Nephron (organoid): ENCODE data around the gene WDR44.

Source experiments
- H3K27ac Mint-ChIP-seq, 3 experiments: 2 replicates each; pipeline ENCODE4 v1.8.0; 2020; ENCODE audit warnings: mixed read lengths in 3 of 3, mild to moderate bottlenecking in 2 of 3, moderate library complexity in 1 of 3
- H3K27me3 Mint-ChIP-seq: 2 replicates; pipeline ENCODE4 v1.8.0; 2021; ENCODE audit warnings: low read depth, mild to moderate bottlenecking, moderate library complexity, mixed read lengths
- H3K36me3 Mint-ChIP-seq: 2 replicates; pipeline ENCODE4 v1.8.0; 2020; ENCODE audit warnings: low read depth, mixed read lengths
- H3K4me1 Mint-ChIP-seq: 2 replicates; pipeline ENCODE4 v1.8.0; 2020; ENCODE audit warnings: mixed read lengths
- H3K4me3 Mint-ChIP-seq, 3 experiments: 2 replicates each; pipeline ENCODE4 v1.8.0; 2020; ENCODE audit warnings: mild to moderate bottlenecking in 3 of 3, mixed read lengths in 3 of 3, moderate library complexity in 2 of 3
- H3K9me3 Mint-ChIP-seq: 2 replicates; pipeline ENCODE4 v1.8.0; 2020; ENCODE audit warnings: mixed read lengths
- CTCF ChIP-seq, 3 experiments: fragments of 200-600 bp; sonication (generic); IDR thresholded peaks; one replicate each; pipeline ENCODE4 v1.5.0; 2021; ENCODE audit warnings: antibody characterized with exemption in 3 of 3; ENCODE audit not compliant: unreplicated experiment in 3 of 3

WDR44 gene

DNA sequence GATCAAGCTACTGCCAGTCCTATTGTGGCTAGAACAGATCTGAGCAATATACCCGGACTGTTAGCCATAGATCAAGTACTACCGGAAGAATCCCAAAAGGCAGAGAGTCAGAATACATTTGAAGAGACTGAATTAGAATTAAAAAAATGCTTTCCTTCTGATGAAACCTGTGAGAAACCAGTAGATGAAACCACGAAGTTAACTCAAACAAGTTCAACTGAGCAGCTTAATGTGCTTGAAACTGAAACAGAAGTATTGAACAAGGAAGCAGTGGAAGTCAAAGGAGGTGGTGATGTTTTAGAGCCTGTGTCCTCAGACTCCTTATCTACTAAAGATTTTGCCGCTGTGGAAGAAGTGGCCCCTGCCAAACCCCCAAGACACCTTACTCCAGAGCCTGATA lies 46.8 kb downstream of the WDR44 start:
- Mint-ChIP-seq H3K9me3 (no peaks in the 10 kb centered on the region), H3K36me3 (peaks cover 37% of the 10 kb centered on the region), H3K27ac (no peak overlapping the region), H3K4me1 (no peaks in the 10 kb centered on the region), H3K4me3 (no peak overlapping the region), H3K27me3 (no peaks in the 10 kb centered on the region)
- TF ChIP-seq CTCF (IDR thresholded peaks at IDR 0.05; ENCODE audit: unreplicated experiment in 3 of 3): no peak

DNA sequence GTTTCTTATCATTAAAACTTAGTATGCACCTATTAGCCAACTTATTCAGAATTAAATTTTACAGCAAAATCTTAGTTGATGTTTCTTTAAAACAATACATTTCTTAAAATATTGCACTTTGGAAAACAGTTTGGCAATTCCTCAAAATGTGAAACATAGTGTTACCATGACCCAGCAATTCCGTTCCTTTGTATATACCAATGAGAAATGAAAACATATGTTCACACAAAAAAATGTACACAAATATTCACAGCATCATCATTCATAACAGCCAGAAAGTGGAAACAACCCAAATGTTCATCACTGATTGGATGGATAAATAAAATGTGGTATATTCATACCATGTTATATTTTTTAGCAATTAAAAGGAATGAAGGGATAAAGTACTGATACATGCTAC lies 50.2 kb downstream of the WDR44 start:
- Mint-ChIP-seq H3K27me3 (no peaks in the 10 kb centered on the region), H3K9me3 (no peaks in the 10 kb centered on the region), H3K36me3 (peaks cover 53% of the 10 kb centered on the region), H3K4me3 (no peak overlapping the region), H3K27ac (peak overlapping the region in 1 of 3 experiments; percentile 5), H3K4me1 (no peaks in the 10 kb centered on the region)
- no peak for TF ChIP-seq CTCF (IDR thresholded peaks at IDR 0.05; ENCODE audit: unreplicated experiment in 3 of 3)

- no peak for TF ChIP-seq CTCF (IDR thresholded peaks at IDR 0.05; ENCODE audit: unreplicated experiment in 3 of 3)
- Mint-ChIP-seq H3K4me3 (no peak overlapping the region), H3K4me1 (peaks cover 6% of the 10 kb centered on the region), H3K27ac (no peak overlapping the region), H3K9me3 (peaks cover 11% of the 10 kb centered on the region), H3K27me3 (no peaks in the 10 kb centered on the region), H3K36me3 (peaks cover 67% of the 10 kb centered on the region)
Observed at GRCh38 chrX:118418811-118419251, 72.9 kb downstream of the WDR44 start.

DNA sequence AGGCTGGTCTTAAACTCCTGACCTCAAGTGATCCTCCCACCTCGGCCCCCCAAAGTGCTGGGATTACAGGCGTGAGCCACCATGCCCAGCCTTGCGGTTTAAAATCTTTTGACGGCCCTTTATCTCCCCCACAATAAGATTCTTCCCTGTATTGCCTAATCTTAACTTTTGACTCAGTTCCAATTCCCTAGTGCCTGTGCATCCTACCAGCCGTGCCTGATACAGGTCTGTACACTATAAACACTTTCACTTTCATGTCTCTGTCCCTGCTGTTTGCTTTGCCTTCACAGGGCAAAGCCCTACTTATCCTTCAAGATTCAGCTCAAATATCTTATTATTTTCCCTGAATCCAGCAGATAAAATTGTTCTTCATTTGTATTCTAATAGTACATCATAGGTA lies 74.6 kb downstream of the WDR44 start:
- H3K27me3 Mint-ChIP-seq: no peaks in the 10 kb centered on the region
- peaks cover 59% of the 10 kb centered on the region for H3K36me3 Mint-ChIP-seq
- peak overlapping the region in 1 of 3 experiments; percentile 2 for H3K27ac Mint-ChIP-seq
- no peak for TF ChIP-seq CTCF (IDR thresholded peaks at IDR 0.05; ENCODE audit: unreplicated experiment in 3 of 3)
- no peak overlapping the region for H3K4me3 Mint-ChIP-seq
- H3K9me3 Mint-ChIP-seq: peaks cover 8% of the 10 kb centered on the region
- peaks cover 6% of the 10 kb centered on the region for H3K4me1 Mint-ChIP-seq

DNA sequence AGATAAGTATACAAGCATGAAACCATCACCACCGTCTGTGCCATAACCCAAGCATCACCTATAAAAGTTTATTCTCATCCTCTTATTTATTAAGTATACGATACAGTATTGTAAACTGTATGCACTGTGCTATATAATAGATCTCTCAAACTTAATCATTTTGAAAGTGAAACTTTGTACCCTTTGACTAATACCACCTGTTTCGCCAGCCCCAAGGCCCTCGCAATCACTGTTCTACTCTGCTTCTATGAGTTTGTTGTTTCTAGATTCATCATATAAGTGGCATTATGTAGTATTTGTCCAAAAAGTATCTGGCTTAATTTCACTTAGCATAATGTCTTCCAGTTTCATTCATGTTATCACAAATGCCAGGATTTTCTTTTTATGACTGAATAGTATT lies 77.7 kb downstream of the WDR44 start:
- no peak overlapping the region for H3K27ac Mint-ChIP-seq
- TF ChIP-seq CTCF (IDR thresholded peaks at IDR 0.05; ENCODE audit: unreplicated experiment in 3 of 3): no peak
- H3K4me3 Mint-ChIP-seq: no peak overlapping the region
- peaks cover 6% of the 10 kb centered on the region for H3K4me1 Mint-ChIP-seq
- peaks cover 37% of the 10 kb centered on the region for H3K36me3 Mint-ChIP-seq
- H3K9me3 Mint-ChIP-seq: no peaks in the 10 kb centered on the region
- no peaks in the 10 kb centered on the region for H3K27me3 Mint-ChIP-seq

DNA sequence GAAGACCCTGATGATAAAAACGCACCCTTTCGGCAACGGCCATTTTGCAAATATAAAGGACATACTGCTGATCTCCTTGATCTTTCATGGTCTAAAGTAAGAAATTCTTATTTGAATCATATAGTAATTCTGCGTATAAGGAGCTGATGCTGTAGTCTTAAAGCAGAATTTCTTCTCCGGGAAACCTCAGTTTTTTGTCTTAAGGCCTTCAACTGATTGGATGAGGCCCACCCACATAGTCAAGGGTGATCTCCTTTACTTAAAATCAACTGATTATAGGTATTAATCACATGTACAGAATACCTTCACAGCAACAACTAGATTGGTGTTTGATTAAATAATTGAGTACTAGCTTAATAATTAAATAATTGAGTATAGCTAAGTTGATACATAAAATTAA lies 86.9 kb downstream of the WDR44 start:
- H3K36me3 Mint-ChIP-seq: peaks cover 67% of the 10 kb centered on the region
- no peak overlapping the region for H3K27ac Mint-ChIP-seq
- no peaks in the 10 kb centered on the region for H3K4me1 Mint-ChIP-seq
- no peak overlapping the region for H3K4me3 Mint-ChIP-seq
- H3K9me3 Mint-ChIP-seq: no peaks in the 10 kb centered on the region
- no peaks in the 10 kb centered on the region for H3K27me3 Mint-ChIP-seq
- no peak for TF ChIP-seq CTCF (IDR thresholded peaks at IDR 0.05; ENCODE audit: unreplicated experiment in 3 of 3)
